Measurements from ENCODE around the gene ASCL3.
"Not testable (repeated sequence)": the region's sequence is repeated elsewhere in the genome, so short reads cannot be mapped to it uniquely, and the experiment has no call there.

Gene ASCL3

DNA sequence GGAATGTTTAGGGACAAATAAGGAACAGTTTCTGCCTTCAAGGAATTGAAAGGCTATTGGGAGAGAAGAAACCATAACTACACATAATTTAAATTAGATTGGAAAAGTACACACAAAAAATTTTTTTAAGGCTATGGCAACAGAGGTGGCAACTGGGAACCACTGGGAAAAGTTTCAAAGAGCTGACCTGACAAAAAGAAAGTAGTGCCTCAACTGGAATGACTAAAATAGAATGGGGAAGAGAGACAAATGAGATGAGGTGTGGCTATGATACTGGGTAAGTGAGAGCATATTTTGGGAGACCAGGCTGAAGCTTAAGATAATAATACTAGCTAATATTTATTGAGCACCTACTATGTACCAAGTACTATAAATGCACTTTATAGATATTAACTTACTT lies 34.7 kb downstream of the ASCL3 start:
- DNase-seq = peak; percentile 1

DNA sequence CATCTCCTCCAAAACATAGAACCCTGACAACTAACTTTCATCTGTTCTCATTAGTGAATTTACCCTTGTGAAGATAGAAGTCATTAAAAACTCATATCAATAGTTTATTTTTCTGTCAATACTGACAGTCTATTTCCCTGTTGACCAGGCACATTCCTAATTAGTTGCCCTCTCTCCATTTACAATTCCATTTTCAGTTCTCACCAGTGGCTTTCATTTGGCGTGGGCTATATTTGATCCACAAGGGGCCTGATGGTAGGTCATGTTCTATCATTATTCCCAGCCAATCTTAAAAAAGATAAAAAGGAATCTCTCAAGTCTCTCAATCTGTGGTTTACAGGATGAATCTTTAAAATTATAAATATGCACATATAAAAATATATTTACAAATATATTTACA lies 35.7 kb downstream of the ASCL3 start:
- no peak for DNase-seq

GRCh38 chr11:8905528-8906165 lies 37.2 kb downstream of the ASCL3 start:
- DNase-seq = no peak

GRCh38 chr11:8899119-8899753 lies 43.6 kb downstream of the ASCL3 start:
- DNase-seq = no peak

DNA sequence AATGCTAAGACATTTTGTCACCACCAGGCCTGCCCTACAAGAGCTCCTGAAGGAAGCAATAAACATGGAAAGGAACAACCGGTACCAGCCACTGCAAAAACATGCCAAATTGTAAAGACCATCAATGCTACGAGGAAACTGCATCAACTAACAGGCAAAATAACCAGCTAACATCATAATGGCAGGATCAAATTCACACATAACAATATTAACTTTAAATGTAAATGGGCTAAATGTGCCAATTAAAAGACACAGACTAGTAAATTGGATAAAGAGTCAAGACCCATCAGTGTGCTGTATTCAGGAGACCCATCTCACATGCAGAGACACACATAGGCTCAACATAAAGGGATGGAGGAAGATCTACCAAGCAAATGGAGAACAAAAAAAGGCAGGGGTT lies 51.6 kb downstream of the ASCL3 start:
- DNase-seq = not testable (repeated sequence)
